ENCODE data around the gene RTN4R. TPM values are rescaled to one million over a fixed set of nuclear protein-coding genes. Genes with fewer than 3 reads are reported as not detected.

Gene RTN4R
- total RNA-seq, 1 donor from 2014 or later, result 2.0 TPM

DNA sequence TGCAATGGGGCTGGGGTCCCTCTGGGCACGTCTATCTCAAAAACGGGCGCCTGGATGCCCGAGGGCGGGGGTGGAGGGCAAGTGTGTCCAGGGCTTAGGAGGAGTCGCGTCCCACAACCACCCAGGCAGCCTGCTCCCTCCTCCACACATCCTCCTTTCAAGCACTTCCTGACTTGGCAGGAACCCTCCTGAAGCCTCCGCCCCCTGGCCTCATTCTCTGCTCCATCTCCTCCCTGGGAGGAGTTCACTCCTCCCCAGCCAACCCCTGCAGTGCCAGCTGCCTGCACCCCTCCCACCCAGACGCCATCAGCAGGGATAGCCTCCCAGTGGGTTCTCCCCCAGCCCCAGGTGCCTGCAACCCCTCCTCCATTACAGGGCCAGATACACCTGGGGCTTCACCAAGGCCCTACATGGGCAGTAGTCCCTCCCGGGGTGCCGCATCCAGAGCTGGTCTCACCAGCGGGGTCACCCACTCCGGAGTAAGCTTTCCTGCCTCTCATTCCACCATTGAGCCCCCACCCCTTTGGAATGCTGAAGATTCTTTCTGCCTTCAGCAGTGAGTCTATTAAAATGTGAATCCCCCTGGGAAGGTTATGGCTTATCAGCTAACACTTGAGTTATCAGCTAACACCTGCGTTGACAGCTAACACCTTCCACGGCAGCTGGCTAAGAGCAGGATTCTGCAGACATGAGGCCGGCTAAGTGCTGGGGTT is 24.4 kb downstream of the RTN4R start:
- intact Hi-C loops (cut with micrococcal nuclease), result loop anchor here (1.0 to 10.0 kb wide), 2 partner anchors 37 to 51 kb away; no protein-coding TSS in a partner anchor

DNA sequence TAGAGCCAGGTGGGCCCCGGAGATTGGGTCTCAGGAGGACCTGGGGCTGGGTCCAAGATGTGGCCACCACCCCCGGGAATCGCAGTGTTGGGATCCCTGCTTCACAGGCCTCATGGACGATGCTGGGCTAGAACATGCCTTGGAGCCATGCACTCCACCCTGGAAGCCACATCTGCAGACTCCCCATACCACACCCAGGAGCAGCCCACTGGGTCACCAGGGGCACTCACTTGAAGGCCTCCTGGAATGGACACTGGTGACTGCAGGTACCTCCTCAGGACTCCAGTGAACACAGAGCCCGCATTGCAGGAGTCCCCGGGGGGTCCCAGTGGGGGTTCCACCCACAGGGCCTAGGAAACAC is 25.0 kb downstream of the RTN4R start:
- intact Hi-C loops (cut with micrococcal nuclease), result loop anchor here (1.0 to 10.0 kb wide), 2 partner anchors 37 to 52 kb away; no protein-coding TSS in a partner anchor

GRCh38 chr22:20242393-20243175 is 25.5 kb downstream of the RTN4R start:
- intact Hi-C loops (cut with micrococcal nuclease), result loop anchor here (1.0 to 10.0 kb wide), 2 partner anchors 36 to 52 kb away; no protein-coding TSS in a partner anchor

- intact Hi-C loops (cut with micrococcal nuclease), result loop anchor here (10.0 kb wide), 1 partner anchor 53 kb away; no protein-coding TSS in a partner anchor
Measured at GRCh38 chr22:20241579-20242392, 26.3 kb downstream of the RTN4R start.

DNA sequence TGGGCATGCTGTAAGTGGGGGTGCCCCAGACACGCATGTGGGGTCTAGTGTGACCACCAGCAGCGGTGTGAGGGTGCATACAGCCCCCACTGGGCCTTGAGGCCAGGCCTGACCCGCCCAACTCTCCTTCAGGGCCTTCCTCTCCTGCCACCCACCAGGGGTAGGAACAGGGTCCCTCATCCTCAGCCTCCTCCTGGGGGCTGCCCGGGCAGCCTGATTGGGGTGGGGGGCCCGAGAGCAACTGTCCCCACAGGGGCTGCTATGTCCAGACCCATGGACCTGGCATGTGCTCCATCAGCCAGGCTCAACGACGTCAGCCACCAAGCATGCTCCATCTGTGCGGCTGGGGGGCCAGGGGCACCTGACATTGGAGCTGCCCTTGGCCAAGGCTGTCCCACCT is 27.2 kb downstream of the RTN4R start:
- intact Hi-C loops (cut with micrococcal nuclease), result loop anchor here (10.0 kb wide), 1 partner anchor 54 kb away; no protein-coding TSS in a partner anchor

- intact Hi-C loops (cut with micrococcal nuclease), result loop anchor here (10.0 kb wide), 1 partner anchor 54 kb away; no protein-coding TSS in a partner anchor
Measured at GRCh38 chr22:20240447-20240764, 27.7 kb downstream of the RTN4R start.

DNA sequence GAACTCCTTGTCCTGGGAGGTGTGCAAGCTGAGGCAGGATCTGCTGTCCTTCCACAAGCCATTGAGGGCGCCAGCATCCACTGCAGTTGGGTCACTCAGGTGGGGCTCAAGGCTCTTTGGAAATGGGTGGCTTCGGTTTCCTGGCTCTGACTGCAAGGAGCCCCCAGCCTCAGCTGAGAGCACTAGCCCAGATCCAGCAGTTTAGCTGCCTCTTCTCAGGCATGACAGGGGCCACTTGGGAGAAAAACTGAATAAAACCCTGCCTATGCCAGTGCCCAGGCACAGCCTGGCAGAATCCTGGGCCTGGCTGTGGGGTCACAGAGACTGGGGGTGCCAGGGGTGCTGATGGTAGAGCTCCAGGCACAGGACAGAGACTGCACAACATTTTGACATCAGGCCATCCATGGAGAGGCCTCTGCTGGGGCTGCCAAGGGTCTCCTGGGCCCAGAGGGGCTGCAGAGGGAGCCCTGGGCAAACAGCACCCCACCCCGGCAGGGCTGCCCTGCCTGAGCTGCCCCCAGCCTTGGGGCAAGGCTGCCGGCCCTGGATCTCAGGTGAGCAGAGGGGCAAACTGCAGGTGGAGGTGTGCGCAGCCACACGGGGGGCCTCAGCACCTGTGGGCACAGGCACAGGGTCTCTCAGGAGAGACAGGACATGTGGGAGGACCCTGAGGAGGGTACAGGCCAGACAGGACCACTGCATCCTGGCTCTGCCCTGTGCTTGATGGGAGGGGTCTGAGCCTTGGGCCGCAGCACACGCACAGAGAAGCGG is 28.3 kb downstream of the RTN4R start:
- intact Hi-C loops (cut with micrococcal nuclease), result loop anchor here (10.0 kb wide), 1 partner anchor 55 kb away; no protein-coding TSS in a partner anchor

- intact Hi-C loops (cut with micrococcal nuclease), result loop anchor here (1.0 kb wide), 1 partner anchor 82 kb away; no protein-coding TSS in a partner anchor
Measured at GRCh38 chr22:20238901-20239675, 29.0 kb downstream of the RTN4R start.

DNA sequence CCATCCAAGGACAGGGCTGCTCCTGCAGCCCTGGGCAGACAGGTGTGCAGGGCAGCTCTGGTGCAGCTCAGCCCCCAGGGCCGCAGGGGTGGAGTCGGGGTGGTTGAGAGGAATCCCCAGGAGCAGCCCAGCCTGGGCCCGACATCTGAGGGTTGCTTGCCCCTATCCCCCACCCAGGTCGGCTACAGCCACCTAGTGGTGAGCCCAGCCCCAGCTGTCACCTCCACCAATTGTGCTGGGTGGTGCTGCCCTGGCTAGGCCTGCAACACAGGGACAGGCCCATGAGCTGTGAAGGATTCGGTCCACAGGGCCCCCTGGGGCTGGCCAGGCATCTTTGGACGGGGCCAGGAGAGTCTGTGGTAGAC is 29.6 kb downstream of the RTN4R start:
- intact Hi-C loops (cut with micrococcal nuclease), result loop anchor here (1.0 kb wide), 1 partner anchor 81 kb away; no protein-coding TSS in a partner anchor

- intact Hi-C loops (cut with micrococcal nuclease), result loop anchor here (1.0 kb wide), 1 partner anchor 80 kb away; no protein-coding TSS in a partner anchor
Measured at GRCh38 chr22:20237480-20238440, 30.4 kb downstream of the RTN4R start.

GRCh38 chr22:20236052-20236717 is 31.9 kb downstream of the RTN4R start:
- intact Hi-C loops (cut with micrococcal nuclease), result no loop called here

DNA sequence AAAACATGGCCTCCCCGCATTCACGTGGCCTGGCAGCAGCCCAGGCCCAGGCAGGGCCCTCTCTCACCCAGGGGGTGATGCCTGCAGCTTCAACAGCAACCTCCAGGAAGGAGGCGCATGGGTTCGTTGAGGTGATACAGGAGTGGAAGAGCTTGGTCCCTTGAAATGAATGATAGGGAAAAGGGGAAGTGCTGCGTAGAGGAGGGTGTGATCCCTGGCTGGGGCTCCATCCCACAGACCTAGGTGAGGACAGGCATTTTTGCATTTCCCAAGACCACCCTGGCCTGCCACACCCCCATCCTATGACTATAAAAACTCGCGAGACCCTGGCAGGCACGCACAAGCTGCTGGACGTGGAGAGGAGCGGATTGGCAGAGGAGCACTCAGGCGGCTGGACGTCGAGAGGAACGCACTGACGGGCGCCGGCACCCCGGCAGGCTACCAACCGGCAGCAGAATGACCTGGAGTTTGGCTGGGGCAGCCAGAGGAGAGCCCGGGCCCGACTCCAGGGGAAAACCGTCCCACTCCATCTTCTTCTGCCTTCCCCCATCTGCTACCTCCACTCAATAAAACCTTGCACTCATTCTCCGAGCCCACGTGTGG is 32.6 kb downstream of the RTN4R start:
- intact Hi-C loops (cut with micrococcal nuclease), result no loop called here

GRCh38 chr22:20234760-20235388 is 33.2 kb downstream of the RTN4R start:
- intact Hi-C loops (cut with micrococcal nuclease), result no loop called here

DNA sequence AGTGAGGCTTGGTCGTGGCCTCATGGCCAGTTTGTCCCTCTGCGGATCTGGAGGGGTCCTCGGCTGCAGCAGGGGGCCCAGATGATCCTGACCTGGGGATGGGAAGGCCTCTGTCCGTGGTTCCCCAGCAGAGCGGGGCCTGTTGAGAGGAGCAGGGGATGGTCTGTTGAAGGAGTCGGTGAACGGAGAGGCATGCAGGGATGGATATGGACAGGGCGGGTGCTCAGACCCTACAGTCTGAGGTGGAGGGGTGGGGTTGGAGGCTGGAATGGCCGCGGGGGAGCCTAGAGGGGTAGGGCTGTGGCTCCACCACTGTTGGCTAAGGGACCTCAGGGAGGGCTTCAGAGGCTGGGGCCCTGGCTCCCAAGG is 33.8 kb downstream of the RTN4R start:
- intact Hi-C loops (cut with micrococcal nuclease), result no loop called here

DNA sequence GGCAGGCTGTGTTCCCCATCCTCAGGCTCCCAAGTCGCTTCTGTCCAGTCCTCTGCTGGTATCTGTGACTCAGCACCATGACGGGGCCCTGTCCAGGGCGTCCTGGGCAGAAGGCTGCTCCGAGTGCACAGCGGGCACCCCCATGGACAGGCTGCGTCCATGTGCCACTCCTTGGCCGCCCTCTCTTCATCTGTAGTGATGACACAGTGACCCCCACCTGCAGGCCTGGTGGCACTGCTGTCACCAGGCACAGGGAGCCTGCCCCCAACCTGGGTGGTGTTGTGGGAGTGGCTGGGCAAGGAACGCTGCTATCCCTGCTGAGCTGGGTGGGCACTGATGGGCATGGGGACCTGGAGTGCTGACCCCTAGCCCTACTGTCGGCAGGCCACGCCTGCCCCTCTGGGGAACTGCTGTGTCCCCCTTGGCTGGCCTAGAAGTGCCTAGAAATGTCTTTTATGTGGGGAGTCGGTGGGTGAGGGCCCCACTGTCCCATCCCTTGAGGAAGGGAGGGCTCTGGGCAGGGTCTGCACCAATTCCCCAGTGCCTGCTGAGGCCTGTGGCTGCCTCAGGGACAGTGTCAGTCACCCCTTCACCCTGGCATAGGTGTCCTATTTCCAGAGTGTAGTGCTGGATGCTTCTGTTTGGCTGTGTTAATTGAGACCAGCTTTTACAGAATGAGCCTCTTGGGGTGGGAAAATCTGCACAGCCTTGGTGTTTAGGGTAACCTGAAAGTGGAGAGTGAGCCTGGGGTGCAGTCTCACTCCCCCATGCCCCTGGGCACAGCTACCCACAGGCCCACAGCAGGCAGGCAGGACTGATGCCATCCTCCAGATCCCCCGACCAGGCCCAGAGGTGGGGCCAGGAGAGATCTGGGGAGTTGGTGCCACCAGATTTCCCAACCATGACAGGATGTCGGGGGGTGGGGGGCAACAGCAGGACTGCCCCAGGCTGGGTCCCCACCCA is 34.5 kb downstream of the RTN4R start:
- intact Hi-C loops (cut with micrococcal nuclease), result no loop called here

- intact Hi-C loops (cut with micrococcal nuclease), result no loop called here
Measured at GRCh38 chr22:20232781-20233180, 35.3 kb downstream of the RTN4R start.

All from T-helper 1 cell treated with Interleukin-12 subunit alpha and Interleukin-12 subunit beta and Interleukin-4 antibody, amounts not matched to agents 30 ng/mL and 1 ng/mL, for 36 hours (primary cell).